CD1c-positive myeloid dendritic cell (primary cell): Measurements from ENCODE around the gene LNPEP.
A peak's percentile ranks its signal among the peaks of the same experiment; 100 is the strongest.
"Not testable (repeated sequence)": the region's sequence is repeated elsewhere in the genome, so short reads cannot be mapped to it uniquely, and the experiment has no call there.

ENCODE experiments used
- DNase-seq: peaks from one replicate; pipeline ENCODE4 v3.0.0-alpha.2; 2016; ENCODE audit errors: extremely low spot score

Gene LNPEP

GRCh38 chr5:96930058-96930457 lies 5.8 kb upstream of the LNPEP start:
- DNase-seq: no peak

- no peak for DNase-seq
Measured at GRCh38 chr5:96930589-96930988, 5.3 kb upstream of the LNPEP start.

GRCh38 chr5:96931037-96931436 lies 4.8 kb upstream of the LNPEP start:
- not testable (repeated sequence) for DNase-seq

- peak; percentile 67 for DNase-seq
Measured at GRCh38 chr5:96931605-96932004, 4.3 kb upstream of the LNPEP start.

- DNase-seq: peak; percentile 13
Measured at GRCh38 chr5:96932026-96932425, 3.9 kb upstream of the LNPEP start.

GRCh38 chr5:96933764-96934707 lies 1.8 kb upstream of the LNPEP start:
- DNase-seq: no peak

GRCh38 chr5:96934708-96935558 lies 947 bp upstream of the LNPEP start:
- peak; percentile 96 for DNase-seq

- peak; percentile 39 for DNase-seq
Measured at GRCh38 chr5:96936431-96937320, 796 bp downstream of the LNPEP start.

GRCh38 chr5:96940586-96940985 lies 4.7 kb downstream of the LNPEP start:
- no peak for DNase-seq

- DNase-seq: no peak
Measured at GRCh38 chr5:96941140-96941539, 5.3 kb downstream of the LNPEP start.

GRCh38 chr5:96942078-96942477 lies 6.2 kb downstream of the LNPEP start:
- DNase-seq: no peak

GRCh38 chr5:96942911-96943310 lies 7.0 kb downstream of the LNPEP start:
- DNase-seq: no peak

- no peak for DNase-seq
Measured at GRCh38 chr5:96943799-96944198, 7.9 kb downstream of the LNPEP start.

GRCh38 chr5:96945144-96945897 lies 9.4 kb downstream of the LNPEP start:
- no peak for DNase-seq

GRCh38 chr5:96946381-96946780 lies 10.5 kb downstream of the LNPEP start:
- no peak for DNase-seq

GRCh38 chr5:96952118-96952750 lies 16.4 kb downstream of the LNPEP start:
- no peak for DNase-seq

- no peak for DNase-seq
Measured at GRCh38 chr5:96952974-96953730, 17.3 kb downstream of the LNPEP start.

GRCh38 chr5:96957254-96958049 lies 21.6 kb downstream of the LNPEP start:
- no peak for DNase-seq

GRCh38 chr5:96958977-96959376 lies 23.1 kb downstream of the LNPEP start:
- DNase-seq: no peak
